ENCODE data around the gene DEFB129.
"Not testable (repeated sequence)": the region's sequence is repeated elsewhere in the genome, so short reads cannot be mapped to it uniquely, and the experiment has no call there.

DEFB129 gene, protein sequence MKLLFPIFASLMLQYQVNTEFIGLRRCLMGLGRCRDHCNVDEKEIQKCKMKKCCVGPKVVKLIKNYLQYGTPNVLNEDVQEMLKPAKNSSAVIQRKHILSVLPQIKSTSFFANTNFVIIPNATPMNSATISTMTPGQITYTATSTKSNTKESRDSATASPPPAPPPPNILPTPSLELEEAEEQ

DNA sequence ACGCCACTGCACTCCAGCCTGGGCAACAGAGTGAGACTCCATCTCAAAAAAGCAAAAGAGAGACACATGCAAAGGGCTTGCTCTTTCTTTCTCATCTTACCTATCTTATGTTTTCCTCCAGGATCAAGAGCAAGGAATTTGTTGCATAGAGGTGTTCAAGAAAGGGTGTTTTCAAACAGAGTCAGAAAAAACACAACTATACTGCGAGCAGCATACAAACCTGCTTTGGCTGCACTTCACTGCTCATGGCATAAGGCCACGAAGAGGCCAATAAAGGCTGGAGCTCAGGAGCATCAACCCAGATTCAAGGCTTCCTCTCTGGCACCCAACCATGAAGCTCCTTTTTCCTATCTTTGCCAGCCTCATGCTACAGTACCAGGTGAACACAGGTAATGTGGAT lies at the start of gene DEFB129:
DEFB129 (plus strand) TSS at position 301 of the 400 bp plus-strand sequence; CDS start at position 332, 31 bp downstream.
- H3K4me1 ChIP-seq (ENCODE audit: control insufficient read depth, insufficient read depth, low read length), result no peaks in the 10 kb centered on the region
- H3K4me3 ChIP-seq (ENCODE audit: low read depth, low read length), result no peak within 1 kb of the TSS
- peaks cover 24% of the 10 kb centered on the region for H3K27me3 ChIP-seq (ENCODE audit: control insufficient read depth, insufficient read depth, low read length)
- no peaks in the 10 kb centered on the region for H3K9me3 ChIP-seq (ENCODE audit: control insufficient read depth, insufficient read depth, low read length)
- H3K36me3 ChIP-seq (ENCODE audit: control insufficient read depth, insufficient read depth, low read length), result no peaks in the 10 kb centered on the region
- H3K9ac ChIP-seq (ENCODE audit: low read depth, low read length), result no peak within 1 kb of the TSS

DNA sequence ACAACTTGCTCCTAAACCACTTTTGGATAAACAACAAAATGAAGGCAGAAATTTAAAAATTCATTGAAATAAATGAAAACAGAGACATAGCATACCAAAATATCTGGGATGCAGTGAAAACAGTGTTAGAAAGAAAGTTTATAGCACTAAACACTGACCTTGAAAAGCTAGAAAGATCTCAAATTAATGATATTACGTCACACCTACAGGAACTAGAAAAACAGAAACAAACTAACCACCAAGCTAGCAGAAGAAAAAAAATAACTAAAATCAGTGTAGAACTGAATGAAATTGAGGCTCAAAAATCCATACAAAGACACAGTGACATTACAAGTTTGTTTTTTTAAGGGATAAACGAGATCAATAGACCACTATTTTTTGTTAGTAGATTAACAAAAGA lies 42.8 kb upstream of the DEFB129 start:
- H3K4me3 ChIP-seq (ENCODE audit: low read depth, low read length), result no peak overlapping the region
- no peaks in the 10 kb centered on the region for H3K9me3 ChIP-seq (ENCODE audit: control insufficient read depth, insufficient read depth, low read length)
- H3K27me3 ChIP-seq (ENCODE audit: control insufficient read depth, insufficient read depth, low read length), result no peaks in the 10 kb centered on the region
- H3K36me3 ChIP-seq (ENCODE audit: control insufficient read depth, insufficient read depth, low read length), result no peaks in the 10 kb centered on the region
- H3K4me1 ChIP-seq (ENCODE audit: control insufficient read depth, insufficient read depth, low read length), result no peaks in the 10 kb centered on the region
- H3K9ac ChIP-seq (ENCODE audit: low read depth, low read length), result no peak overlapping the region

DNA sequence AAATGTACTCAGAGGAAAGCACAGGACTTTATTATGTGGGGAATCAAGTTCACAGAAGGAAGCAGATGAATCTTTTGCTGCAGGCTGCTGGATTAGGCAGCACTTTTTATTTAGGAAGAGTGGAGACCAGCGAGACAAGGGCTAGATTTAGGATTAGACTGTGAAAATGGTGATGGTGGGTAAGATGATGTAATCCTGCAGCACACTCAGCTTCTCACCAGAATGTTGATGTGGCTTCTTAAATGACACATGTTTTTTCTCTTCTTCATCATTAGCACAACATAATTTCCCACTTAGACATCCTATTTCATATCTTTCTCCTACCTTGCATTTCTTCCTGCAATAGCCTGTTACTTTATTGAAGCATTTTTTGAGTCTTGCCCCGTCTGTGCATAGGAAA lies 39.3 kb upstream of the DEFB129 start:
- H3K36me3 ChIP-seq (ENCODE audit: control insufficient read depth, insufficient read depth, low read length), result no peaks in the 10 kb centered on the region
- H3K27me3 ChIP-seq (ENCODE audit: control insufficient read depth, insufficient read depth, low read length), result no peaks in the 10 kb centered on the region
- H3K9me3 ChIP-seq (ENCODE audit: control insufficient read depth, insufficient read depth, low read length), result no peaks in the 10 kb centered on the region
- no peaks in the 10 kb centered on the region for H3K4me1 ChIP-seq (ENCODE audit: control insufficient read depth, insufficient read depth, low read length)
- no peak overlapping the region for H3K9ac ChIP-seq (ENCODE audit: low read depth, low read length)
- H3K4me3 ChIP-seq (ENCODE audit: low read depth, low read length), result no peak overlapping the region

DNA sequence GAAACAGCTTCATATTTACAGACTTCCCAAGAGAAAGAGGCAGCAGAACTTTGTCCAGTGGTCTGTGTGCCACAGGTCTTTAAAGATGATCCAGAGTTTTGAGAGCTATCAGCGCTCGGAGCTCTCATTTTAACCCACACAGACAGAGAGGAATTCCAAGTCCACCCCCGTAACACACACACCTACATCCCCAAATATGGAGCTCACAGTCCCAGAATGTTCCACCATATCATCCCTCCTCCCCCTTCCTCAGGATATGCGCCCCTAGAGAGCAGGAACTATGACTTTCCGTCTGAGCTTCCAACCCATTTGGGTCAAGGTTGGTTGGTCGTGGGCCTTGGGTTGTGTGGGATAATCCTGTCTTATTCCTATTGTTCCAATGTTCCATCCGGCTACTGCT lies 37.4 kb upstream of the DEFB129 start, which contains the start of gene DEFB128:
DEFB128 (minus strand) TSS at position 101 of the 400 bp plus-strand sequence; CDS start at position 13, 88 bp downstream.
- Histone ChIP-seq H3K9ac (ENCODE audit: low read depth, low read length) (no peak within 1 kb of the TSS), H3K4me3 (ENCODE audit: low read depth, low read length) (no peak within 1 kb of the TSS), H3K4me1 (ENCODE audit: control insufficient read depth, insufficient read depth, low read length) (no peaks in the 10 kb centered on the region), H3K9me3 (ENCODE audit: control insufficient read depth, insufficient read depth, low read length) (no peaks in the 10 kb centered on the region), H3K36me3 (ENCODE audit: control insufficient read depth, insufficient read depth, low read length) (no peaks in the 10 kb centered on the region), H3K27me3 (ENCODE audit: control insufficient read depth, insufficient read depth, low read length) (no peaks in the 10 kb centered on the region)

DNA sequence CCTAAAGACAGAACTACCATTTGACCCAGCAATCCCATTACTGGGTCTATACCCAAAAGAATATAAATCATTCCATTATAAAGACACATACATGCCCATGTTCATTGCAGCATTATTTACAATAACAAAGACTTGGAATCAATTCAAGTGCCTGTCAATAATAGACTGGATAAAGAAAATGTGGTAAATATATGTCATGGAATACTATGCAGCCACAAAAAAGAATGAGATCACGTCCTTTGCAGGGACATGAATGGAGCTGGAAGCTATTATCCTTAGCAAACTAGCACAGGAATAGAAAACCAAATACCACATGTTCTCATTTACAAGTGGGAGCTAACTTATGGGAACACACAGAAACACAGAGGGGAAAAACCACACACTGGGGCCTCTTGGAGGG lies 28.8 kb upstream of the DEFB129 start:
- Histone ChIP-seq H3K4me3 (ENCODE audit: low read depth, low read length) (no peak overlapping the region), H3K9me3 (ENCODE audit: control insufficient read depth, insufficient read depth, low read length) (no peaks in the 10 kb centered on the region), H3K36me3 (ENCODE audit: control insufficient read depth, insufficient read depth, low read length) (no peaks in the 10 kb centered on the region), H3K4me1 (ENCODE audit: control insufficient read depth, insufficient read depth, low read length) (no peaks in the 10 kb centered on the region), H3K9ac (ENCODE audit: low read depth, low read length) (no peak overlapping the region), H3K27me3 (ENCODE audit: control insufficient read depth, insufficient read depth, low read length) (peaks cover 4% of the 10 kb centered on the region)

DNA sequence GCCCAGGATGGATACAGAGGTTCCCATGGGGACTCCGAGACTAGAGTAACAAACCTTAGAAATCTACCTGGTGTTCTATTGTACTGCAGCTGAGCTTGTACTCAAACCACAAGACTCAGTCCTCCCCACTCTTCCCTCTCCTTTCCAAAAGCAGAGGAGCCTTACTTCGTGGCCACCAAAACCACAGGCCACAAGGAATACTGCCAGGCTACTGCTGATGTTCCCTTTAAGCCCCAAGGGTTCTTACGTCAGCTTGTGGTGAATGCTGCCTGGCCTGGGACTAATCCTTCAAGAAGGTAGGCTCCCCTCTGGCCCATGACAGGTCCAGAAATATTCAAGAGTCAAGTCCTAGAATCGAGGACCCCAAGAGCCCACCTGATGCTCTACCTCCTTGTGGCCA lies 27.1 kb upstream of the DEFB129 start:
- no peaks in the 10 kb centered on the region for H3K9me3 ChIP-seq (ENCODE audit: control insufficient read depth, insufficient read depth, low read length)
- no peaks in the 10 kb centered on the region for H3K4me1 ChIP-seq (ENCODE audit: control insufficient read depth, insufficient read depth, low read length)
- peaks cover 6% of the 10 kb centered on the region for H3K27me3 ChIP-seq (ENCODE audit: control insufficient read depth, insufficient read depth, low read length)
- H3K9ac ChIP-seq (ENCODE audit: low read depth, low read length), result no peak overlapping the region
- H3K36me3 ChIP-seq (ENCODE audit: control insufficient read depth, insufficient read depth, low read length), result no peaks in the 10 kb centered on the region
- H3K4me3 ChIP-seq (ENCODE audit: low read depth, low read length), result no peak overlapping the region

DNA sequence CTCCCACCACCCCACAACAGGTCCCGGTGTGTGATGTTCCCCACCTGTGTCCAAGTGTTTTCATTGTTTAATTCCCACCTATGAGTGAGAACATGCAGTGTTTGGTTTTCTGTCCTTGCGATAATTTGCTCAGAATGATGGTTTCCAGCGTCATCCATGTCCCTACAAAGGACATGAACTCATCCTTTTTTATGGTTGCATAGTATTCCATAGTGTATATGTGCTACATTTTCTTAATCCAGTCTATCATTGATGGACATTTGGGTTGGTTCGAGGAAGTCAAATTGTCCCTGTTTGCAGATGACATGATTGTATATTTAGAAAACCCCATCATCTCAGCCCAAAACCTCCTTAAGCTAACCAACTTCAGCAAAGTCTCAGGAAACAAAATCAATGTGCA lies 23.4 kb upstream of the DEFB129 start:
- H3K36me3 ChIP-seq (ENCODE audit: control insufficient read depth, insufficient read depth, low read length); H3K9ac ChIP-seq (ENCODE audit: low read depth, low read length); H3K4me1 ChIP-seq (ENCODE audit: control insufficient read depth, insufficient read depth, low read length); H3K4me3 ChIP-seq (ENCODE audit: low read depth, low read length); H3K9me3 ChIP-seq (ENCODE audit: control insufficient read depth, insufficient read depth, low read length): not testable (repeated sequence)
- peaks cover 12% of the 10 kb centered on the region for H3K27me3 ChIP-seq (ENCODE audit: control insufficient read depth, insufficient read depth, low read length)

DNA sequence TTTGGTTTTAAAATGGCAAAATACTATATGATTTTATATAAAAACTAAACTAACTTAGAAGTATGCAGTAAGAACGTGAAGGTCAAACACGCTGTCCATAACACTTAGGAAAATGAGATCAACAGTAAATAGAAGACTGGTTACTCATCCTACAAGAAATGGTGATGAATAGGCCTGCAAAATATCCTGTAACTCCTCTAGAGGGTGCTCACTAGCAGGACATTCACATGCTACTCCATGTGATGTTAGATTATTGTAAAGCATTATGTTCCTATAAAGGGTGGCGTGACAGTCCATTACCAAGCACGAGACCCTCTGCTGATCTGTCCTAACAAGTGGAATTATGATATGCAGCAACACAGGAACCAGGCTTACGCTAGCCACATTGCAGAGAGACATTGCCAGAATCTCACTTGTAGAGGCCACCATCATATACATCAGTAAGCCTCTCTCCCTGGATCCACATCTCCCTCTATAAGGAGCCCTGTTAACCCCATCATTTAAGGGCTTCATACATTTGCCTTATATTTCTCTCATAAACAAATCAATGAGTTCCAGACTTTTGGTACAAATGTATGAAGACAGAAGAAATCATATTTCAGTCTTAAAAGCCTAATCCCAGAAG lies 18.0 kb upstream of the DEFB129 start:
- Histone ChIP-seq H3K4me1 (ENCODE audit: control insufficient read depth, insufficient read depth, low read length) (no peaks in the 10 kb centered on the region), H3K9me3 (ENCODE audit: control insufficient read depth, insufficient read depth, low read length) (no peaks in the 10 kb centered on the region), H3K27me3 (ENCODE audit: control insufficient read depth, insufficient read depth, low read length) (peaks cover 53% of the 10 kb centered on the region), H3K9ac (ENCODE audit: low read depth, low read length) (no peak overlapping the region), H3K36me3 (ENCODE audit: control insufficient read depth, insufficient read depth, low read length) (no peaks in the 10 kb centered on the region), H3K4me3 (ENCODE audit: low read depth, low read length) (no peak overlapping the region)

DNA sequence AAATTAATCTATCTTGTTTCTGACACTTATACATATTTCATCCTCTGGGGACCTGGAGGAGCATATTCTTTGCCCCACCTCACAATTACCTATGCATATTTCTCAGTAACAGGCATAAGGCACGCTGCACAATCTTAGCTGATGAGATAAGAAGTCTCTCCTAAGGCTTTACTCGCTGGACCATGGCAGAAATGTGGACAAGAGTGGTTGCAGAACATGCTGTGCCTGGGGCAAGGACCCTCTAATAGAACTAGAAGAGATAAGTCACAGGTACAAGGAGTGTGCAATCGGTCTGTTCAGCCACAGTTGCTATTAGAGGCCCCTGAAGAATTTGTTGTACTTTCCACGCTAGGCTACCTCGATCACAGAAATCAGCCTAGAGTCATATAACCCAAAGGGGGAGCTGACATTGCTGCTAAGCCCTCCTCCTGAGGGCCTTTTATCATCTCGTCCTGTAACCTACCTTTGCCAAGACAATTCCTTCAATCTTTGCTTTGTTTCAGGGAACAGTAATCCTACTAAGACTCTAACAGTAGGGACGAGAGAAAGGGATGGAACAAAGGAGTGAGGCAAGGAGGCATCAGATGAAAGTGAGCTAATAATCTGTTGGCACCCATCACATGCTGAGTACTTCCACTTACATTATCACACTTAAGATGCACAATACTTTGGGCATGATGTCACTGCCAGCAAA lies 16.1 kb upstream of the DEFB129 start:
- H3K4me3 ChIP-seq (ENCODE audit: low read depth, low read length), result no peak overlapping the region
- H3K9me3 ChIP-seq (ENCODE audit: control insufficient read depth, insufficient read depth, low read length), result no peaks in the 10 kb centered on the region
- no peak overlapping the region for H3K9ac ChIP-seq (ENCODE audit: low read depth, low read length)
- H3K4me1 ChIP-seq (ENCODE audit: control insufficient read depth, insufficient read depth, low read length), result no peaks in the 10 kb centered on the region
- H3K36me3 ChIP-seq (ENCODE audit: control insufficient read depth, insufficient read depth, low read length), result no peaks in the 10 kb centered on the region
- peaks cover 53% of the 10 kb centered on the region for H3K27me3 ChIP-seq (ENCODE audit: control insufficient read depth, insufficient read depth, low read length)

DNA sequence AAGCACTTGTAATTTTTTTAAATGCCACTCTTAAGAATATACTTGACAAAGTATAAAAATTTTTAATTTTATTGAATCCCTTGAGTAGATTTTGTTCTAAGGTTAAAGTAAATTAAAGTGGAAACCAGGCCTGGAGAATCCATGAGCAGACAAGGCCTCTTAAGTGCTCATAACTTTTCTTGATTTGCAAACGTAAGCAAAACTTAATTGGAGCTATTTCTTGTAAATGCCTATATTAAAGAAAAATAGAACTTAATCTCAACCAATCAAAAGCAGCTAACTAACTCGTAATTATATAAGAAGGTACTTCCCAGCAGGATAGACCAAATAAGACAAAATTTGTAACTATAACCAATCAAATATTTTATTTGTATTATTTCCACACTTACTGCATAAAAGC lies 12.7 kb upstream of the DEFB129 start:
- Histone ChIP-seq H3K9me3 (ENCODE audit: control insufficient read depth, insufficient read depth, low read length) (no peaks in the 10 kb centered on the region), H3K36me3 (ENCODE audit: control insufficient read depth, insufficient read depth, low read length) (no peaks in the 10 kb centered on the region), H3K27me3 (ENCODE audit: control insufficient read depth, insufficient read depth, low read length) (peaks cover 67% of the 10 kb centered on the region), H3K9ac (ENCODE audit: low read depth, low read length) (no peak overlapping the region), H3K4me3 (ENCODE audit: low read depth, low read length) (no peak overlapping the region), H3K4me1 (ENCODE audit: control insufficient read depth, insufficient read depth, low read length) (no peaks in the 10 kb centered on the region)

DNA sequence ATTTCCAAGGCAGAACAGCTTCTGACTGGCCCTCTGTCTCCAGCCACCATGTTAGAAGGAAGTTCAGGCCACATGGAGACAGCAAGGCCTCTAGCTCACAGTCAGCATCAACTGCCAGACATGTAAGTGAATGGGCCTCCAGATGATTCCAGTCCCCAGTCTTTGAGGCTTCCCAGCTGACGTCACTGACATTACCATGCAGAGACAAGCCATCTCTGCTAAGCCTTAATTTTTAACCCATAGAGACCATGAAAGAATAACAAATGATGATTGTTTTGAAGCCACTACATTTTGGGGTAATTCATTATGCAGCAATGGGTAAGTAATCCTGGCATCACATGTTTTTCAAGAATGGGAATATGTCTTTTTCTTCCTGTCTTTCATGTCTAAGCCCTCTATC lies 11.3 kb upstream of the DEFB129 start:
- Histone ChIP-seq H3K9ac (ENCODE audit: low read depth, low read length) (no peak overlapping the region), H3K27me3 (ENCODE audit: control insufficient read depth, insufficient read depth, low read length) (peaks cover 65% of the 10 kb centered on the region), H3K36me3 (ENCODE audit: control insufficient read depth, insufficient read depth, low read length) (no peaks in the 10 kb centered on the region), H3K9me3 (ENCODE audit: control insufficient read depth, insufficient read depth, low read length) (no peaks in the 10 kb centered on the region), H3K4me1 (ENCODE audit: control insufficient read depth, insufficient read depth, low read length) (no peaks in the 10 kb centered on the region), H3K4me3 (ENCODE audit: low read depth, low read length) (no peak overlapping the region)

DNA sequence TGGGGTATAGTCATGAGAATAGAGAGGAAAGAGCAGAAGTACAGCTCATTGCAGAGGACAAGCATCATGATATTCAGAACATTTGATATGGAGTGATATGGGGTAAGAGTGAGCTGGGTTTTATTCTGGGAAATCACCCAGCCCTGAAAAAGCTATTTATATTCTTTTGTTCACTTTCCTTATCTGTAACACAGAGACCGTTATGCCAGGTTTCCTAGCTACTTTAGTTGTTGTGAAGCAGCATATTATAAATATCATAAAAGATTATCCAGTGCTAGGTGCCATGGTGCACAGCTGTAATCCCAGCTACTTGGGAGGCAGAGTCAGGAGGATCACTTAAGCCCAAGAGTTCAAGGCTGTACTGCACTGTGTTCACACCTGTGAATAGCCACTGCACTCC lies 9.8 kb upstream of the DEFB129 start:
- Histone ChIP-seq H3K4me1 (ENCODE audit: control insufficient read depth, insufficient read depth, low read length) (no peaks in the 10 kb centered on the region), H3K4me3 (ENCODE audit: low read depth, low read length) (no peak overlapping the region), H3K36me3 (ENCODE audit: control insufficient read depth, insufficient read depth, low read length) (no peaks in the 10 kb centered on the region), H3K27me3 (ENCODE audit: control insufficient read depth, insufficient read depth, low read length) (peaks cover 51% of the 10 kb centered on the region), H3K9ac (ENCODE audit: low read depth, low read length) (no peak overlapping the region), H3K9me3 (ENCODE audit: control insufficient read depth, insufficient read depth, low read length) (no peaks in the 10 kb centered on the region)

Data from iPS-15b (cell line).